ENCODE data around the gene MMAA.
"Not testable (repeated sequence)": the region's sequence is repeated elsewhere in the genome, so short reads cannot be mapped to it uniquely, and the experiment has no call there.

MMAA gene

DNA sequence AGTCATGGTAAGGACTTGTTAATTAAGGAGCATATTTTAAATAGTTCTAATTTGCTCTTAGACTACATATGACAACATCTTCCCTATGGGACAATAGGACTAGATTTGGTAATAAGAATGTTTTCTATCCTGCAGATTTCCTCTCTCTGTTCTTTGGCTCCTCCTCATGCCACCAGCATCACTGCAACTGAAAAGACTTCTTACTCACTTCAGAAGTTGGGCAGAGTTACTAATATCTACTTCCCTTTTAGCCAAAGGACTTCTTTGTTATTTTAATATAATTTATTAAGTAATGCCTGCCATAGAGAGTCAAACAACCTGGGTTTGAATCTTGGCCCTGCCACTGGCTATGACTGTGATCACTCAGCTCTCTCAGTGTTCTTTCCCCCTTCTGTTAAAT lies 16.4 kb downstream of the MMAA start:
- no peak for DNase-seq

DNA sequence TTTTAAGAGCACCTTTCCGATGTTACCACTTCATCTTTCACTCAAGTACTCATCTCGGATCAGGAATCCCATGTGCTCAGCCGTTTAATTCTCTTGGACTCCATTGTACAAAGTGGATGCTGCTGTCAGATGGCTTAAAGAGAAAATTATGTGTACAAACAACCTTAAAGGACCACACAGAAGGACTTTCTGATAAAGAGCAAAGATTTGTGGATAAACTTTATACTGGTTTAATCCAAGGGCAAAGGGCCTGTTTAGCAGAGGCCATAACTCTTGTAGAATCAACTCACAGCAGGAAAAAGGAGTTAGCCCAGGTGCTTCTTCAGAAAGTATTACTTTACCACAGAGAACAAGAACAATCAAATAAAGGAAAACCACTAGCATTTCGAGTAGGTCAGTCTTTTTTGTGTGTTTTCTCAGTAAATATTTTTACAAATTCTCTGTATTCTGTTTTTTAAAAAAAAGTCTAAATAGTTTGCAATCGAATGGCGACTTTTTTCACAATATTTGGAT lies 20.1 kb downstream of the MMAA start:
- no peak for DNase-seq

DNA sequence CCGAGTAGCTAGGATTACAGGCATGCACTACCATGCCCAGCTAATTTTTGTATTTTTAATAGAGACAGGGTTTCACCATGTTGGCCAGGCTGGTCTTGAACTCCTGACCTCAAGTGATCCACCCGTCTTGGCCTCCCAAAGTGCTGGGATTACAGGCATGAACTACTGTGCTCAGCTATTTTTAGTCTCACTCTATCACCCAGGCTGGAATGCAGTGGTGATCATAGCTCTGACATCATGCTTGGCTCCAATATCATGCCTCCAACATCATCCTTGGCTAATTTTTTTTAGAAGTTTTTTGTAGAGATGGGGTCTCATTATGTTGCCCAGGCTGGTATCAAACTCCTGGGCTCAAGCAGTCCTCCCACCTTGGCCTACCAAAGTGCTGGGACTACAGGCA lies 21.1 kb downstream of the MMAA start:
- not testable (repeated sequence) for DNase-seq

DNA sequence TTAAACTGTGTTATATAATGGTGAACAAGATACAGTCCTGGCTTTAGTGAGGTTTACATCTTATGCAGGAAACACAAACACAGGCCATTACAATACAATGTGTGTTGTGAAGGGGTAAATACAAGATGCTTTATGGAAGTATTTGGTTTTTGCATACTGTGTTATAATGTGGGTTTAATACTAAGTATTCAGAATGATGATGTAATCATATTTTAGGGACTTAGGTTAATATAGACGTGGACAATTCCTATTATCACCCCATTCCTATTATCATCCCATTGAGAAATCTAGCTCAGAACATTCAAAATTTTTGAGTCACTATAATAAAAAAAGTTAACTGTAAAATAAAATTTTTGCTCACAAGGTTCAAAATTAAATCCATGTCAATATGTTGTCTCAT lies 24.1 kb downstream of the MMAA start:
- DNase-seq: no peak

DNA sequence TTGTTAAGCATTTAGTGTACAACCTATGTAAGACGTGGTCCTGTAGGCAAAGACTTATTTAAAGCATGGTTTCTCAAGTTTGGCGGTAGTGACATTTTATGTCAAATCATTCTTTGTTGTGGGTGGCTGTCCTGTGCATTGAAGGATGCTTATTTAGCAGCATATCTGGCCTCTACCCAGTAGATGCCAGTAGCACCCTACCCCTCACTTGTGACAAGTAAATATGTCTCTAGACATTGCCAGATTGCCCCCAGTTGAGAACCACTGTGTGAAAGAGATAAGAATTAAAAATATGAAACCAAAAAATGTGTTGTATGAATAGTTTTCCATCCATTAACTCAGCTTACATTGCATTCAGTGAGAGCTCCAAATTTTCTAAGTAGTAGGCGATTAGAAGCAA lies 25.5 kb downstream of the MMAA start:
- DNase-seq: no peak

DNA sequence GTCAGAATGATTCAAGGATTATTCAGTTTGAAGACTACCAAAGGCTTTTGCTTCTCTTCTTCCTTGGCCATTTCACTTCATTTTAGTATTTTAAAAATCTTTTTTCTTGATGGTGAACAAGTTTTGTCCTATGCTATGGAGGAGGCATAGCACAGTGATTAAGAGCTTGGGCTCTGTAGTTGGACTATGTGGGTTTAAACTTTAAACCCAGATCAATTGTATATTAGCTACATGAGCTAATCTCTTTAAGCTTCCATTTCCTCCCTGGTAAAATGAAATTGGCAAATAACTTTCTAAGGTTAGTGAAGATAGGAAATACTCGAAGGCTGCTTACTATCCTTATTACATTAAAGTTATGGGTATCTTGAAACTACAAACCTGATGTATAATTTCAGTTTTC lies 37.0 kb downstream of the MMAA start:
- no peak for DNase-seq

DNA sequence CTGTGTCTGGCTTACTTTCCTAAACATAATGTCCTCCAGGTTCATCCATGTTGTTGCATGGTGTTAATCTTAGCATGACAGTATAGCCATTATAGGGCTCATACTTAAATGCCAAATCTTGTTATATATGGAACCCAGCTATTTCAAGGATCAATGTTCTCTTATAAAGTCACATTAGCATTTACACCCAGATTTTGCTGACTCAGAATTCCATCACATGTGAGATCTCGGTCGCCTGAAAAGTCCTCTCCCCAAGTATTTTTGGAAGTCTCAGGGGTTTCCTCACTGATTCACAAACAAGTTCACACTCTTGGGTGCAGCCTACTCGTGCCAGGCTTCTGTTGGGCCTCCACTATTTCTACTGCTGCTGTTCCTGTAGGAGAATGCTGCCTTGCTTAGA lies 40.9 kb downstream of the MMAA start:
- no peak for DNase-seq

DNA sequence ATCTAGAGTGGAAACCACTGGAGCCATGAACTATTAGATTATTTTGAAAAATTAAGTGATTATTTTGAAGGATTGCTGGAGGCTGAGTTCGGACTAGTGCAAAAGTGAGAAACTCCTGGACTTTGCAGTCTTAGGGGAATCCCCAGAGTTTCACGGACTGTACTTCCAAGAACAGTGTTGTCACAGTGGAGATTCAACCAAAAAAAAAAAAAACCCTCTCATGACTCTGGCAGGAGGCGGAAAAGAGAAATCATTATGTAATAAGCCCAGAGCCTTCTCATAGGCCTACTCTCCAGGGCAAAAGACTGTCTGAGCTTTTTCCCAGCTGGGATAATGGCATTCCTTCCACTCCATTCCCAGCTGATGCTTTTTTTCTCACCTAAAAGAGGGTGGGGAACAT lies 44.0 kb downstream of the MMAA start:
- no peak for DNase-seq

DNA sequence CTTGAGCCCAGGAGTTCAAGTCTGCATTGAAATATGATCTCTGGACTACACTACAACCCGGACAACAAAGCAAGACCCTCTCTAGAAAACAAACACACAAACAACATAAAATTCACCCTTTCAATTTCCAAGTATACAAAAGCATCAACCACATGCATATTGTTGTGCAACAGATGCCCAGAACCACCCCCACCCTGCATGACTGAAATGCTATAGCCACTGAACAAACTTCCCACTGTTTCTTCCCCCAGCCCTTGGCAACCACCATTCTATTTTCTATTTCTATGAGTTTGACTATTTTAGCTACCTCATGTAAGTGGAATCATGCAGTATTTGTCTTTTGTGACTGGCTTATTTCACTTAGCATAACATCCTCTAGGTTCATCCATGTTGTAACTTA lies 46.6 kb downstream of the MMAA start:
- no peak for DNase-seq

DNA sequence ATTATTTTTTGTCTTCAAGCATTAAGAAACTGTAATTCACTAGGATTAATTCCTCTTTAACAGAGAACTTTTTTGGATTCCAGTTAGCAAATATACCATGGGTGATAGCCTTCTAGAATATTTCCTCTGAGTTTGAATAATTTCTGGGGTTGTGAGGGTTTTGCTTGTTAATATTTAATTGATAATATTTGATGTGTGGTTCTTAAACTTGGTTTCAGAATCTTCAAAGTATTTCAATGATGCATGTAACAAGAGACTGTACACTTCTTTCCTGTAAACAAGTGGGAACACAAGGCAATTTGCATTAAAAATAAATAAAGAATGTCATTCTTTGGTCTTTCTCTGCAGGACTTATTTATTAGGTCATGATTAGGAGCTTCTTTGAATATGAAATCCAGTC lies 51.2 kb downstream of the MMAA start:
- DNase-seq: no peak

DNA sequence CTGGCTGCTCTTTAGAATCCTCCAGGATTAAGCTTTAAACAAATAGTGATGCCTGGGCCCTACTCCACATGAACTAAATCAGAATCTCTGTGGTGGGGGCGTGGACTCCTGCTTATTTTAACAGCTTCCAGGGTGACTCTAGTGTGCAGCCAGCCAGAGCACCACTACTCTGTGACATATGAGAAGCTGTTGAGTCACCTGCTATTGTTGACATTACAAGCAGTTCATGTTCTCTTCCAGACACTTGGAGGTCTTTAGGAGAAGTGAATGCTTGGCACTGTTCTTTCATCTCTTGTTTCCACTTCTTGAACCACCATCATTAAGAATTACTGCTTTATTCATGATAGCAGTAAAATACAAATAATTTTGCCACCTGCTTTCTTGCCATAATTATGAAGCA lies 60.3 kb downstream of the MMAA start:
- no peak for DNase-seq

DNA sequence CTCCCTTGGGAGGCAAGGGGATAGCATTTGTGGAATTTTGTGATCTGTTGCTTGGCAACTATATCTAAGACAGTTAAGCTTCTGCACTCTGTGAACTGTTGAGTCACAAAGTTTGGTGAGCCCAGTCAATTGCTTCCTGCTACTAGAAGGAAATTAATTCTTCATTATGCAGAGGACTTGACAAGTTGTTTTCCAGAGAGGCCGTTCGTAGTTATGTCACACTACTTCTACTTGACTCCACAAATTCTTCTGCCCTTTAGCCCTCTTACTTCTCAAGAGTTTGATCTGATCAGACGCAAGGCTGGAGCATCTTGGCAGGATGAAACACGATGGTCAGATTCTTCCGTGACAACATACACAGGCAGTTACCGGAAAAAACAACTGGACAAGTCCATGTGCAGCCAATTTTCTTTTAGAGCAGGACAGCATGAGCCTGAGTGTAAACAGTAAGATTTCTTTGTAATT lies 60.8 kb downstream of the MMAA start, which contains the start of gene C4orf51:
TSS of gene C4orf51 (plus strand) at position 156 of the 465 bp plus-strand sequence. CDS start at position 214, 58 bp downstream.
- no peak for DNase-seq

DNA sequence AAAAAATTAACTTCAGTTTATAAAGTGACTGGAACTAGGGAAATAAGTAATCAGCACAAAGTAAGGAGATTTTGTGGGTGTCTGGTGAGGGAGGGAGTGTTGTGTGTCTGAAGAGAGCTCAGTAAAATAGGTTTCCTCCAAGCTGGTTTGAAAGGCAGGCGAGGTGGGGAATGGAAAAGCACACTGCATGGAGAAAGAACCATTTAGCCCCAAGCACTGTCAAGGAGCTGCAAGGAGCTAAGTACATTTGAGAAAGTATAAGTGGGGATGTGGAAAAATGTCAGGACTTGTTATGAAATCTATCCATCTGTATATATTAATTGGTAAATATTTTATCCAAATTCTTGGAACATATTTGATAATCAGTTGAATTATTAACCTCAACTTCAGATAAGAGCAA lies 61.7 kb downstream of the MMAA start:
- no peak for DNase-seq

DNA sequence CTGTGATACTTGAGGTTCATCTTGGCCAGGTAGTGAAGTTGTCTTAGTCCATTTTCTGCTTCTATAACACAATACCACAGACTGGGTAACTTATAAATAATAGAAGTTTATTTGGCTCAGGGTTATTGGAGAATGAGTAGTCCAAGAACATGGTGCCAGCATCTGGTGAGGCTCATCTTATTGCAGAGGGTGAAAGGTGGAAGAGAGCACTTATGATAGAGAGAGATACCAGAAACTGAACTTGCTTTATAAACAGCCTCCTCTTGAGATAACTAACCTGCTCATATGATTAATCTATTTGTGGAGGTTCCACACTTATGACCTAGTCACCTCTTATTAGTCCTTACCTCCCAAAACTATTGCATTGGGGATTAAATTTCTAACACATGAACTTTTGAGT lies 62.3 kb downstream of the MMAA start:
- DNase-seq: no peak

DNA sequence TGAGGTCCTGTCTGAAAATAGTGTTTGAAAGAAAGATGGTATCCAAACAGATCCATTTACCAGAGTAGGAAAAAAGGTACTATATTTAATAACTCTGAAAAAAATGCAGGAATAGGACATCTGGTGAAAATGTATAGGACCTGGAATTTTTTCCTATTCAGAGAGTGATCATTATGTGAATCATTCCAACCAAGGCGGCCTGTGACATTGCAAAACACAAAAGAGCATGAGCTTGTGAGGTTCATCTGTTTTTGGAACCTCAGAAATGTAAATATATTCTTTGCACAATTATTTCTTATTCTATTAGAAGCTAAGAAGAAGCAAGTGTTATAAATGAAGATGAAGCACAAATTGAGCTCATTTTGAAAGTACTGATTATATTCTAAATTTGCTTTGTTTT lies 62.8 kb downstream of the MMAA start:
- no peak for DNase-seq

DNA sequence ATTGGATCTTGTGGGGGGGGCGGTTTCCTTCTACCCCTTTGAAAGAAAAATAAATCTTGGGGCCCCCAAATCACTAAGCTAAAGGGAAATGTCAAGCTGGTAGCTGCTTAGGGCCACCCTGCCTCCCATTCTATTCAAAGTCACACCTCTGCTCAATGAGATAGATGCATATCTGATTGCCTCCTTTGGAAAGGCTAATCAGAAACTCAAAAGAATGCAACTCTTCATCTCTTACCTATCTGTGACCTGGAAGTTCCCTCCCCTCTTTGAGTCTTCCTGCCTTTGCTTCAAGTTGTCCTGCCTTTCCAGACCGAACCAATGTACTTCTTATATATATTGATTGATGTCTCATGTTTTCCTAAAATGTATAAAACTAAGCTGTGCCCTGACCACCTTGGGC lies 67.8 kb downstream of the MMAA start:
- no peak for DNase-seq

DNA sequence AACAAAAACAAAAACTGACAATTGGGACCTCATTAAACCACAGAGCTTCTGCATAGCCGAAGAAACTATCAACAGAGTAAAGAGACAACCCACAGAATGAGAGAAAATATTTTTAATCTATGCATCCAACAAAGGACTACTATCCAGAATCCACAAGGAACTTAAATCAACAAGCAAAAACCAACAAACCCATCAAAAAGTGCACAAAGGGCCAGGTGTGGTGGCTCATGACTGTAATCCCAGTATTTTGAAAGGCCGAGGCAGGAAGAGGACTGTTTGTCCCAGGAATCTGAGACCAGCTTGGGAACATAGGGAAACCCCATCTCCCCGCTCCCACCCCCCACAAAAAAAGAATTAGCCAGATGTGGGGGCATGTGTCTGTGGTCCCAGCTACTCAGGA lies 71.4 kb downstream of the MMAA start:
- DNase-seq: no peak

DNA sequence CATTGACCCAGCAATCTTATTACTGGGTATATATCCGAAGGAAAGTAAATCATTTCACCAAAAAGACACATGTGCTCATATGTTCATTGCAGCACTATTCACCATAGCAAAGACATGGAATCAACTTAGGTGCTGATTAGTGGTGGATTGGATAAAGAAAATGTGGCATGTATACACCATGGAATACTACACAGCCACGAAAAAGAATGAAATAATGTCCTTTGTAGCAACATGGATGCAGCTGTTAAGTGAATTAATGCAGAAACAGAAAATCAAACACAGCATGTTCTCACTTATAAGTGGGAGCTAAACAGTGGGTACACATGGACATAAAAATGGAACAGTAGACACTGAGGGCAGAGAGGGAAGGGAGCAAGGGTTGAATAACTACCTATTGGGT lies 72.2 kb downstream of the MMAA start:
- not testable (repeated sequence) for DNase-seq

DNA sequence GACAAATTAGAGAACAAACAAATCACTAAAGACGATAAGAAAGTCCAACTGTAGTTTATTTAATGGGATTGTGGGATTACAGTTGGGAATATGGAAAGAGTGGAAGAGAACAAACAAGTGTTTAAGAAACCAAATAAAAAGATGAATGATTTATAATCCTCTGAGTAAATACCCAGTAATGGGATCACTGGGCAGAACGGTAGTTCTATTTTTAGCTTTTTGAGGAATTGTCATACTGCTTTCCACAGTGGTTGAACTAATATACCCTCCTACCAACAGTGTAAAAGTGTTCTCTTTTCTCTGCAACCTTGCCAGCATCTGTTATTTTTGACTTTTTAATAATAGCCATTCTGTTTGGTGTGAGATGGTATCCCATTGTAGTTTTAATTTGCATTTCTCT lies 75.7 kb downstream of the MMAA start:
- no peak for DNase-seq

DNA sequence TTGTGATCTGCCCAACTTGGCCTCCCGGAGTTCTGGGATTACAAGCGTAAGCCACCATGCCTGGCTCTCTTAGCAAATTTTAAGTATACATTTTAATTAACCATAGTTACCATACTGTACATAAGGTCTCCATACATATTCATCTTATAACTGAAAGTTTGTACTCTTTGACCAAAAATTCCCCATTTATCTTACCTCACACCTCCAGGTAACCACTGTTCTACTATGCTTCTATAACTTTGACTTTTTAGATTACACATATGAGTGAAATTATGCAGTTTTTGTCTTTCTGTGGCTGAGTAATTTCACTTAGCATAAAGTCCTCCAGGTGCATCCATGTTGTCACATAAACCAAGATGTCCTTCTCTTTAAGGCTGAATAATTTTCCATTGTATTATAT lies 78.1 kb downstream of the MMAA start:
- no peak for DNase-seq

DNA sequence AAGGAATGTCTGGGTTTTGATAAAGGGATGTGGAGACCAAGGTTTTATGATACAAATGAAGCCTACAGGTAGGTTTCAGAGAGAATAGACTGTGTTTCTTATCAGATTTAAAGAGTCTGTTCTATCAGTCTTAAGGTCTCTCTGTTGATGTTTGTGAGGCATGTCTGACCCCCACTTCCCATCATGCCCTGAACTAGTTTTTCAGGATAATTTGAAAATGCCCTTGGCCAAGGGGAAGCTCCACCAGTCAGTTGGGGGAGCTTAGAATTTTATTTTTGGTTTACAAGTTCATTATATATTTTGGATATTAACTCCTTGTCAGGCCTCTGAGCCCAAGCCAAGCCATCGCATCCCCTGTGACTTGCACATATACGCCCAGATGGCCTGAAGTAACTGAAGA lies 79.3 kb downstream of the MMAA start:
- DNase-seq: no peak

DNA sequence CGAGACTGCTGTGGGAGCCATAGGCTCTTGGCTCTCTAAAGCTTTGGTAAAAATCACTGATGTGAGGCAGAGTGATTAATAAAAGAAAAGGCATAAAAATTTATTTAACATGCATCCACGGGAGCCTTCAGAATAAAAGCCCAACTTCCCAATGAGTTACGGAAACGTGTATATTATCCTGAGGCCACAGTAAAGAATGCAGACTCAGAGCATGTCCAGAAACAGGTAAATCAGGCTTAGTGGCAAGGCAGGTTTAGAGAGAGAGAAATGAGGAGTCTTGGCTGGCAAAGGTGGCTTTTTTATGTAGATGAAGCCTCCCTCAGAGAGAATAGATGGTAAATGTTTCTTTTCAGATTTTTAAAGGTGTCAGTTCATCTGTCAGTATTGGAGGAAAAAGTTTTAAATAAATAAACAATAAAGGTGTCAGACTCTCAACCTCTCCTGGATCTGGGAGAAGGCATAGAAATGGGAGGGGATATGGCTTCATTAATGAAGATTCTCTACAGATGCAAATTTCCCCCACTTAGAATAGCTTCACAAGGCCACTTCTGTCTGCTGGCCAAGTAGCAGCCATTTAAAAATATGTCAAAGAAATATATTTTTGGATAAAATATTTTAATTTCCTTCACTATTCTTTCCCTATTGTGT lies 84.8 kb downstream of the MMAA start:
- no peak for DNase-seq

DNA sequence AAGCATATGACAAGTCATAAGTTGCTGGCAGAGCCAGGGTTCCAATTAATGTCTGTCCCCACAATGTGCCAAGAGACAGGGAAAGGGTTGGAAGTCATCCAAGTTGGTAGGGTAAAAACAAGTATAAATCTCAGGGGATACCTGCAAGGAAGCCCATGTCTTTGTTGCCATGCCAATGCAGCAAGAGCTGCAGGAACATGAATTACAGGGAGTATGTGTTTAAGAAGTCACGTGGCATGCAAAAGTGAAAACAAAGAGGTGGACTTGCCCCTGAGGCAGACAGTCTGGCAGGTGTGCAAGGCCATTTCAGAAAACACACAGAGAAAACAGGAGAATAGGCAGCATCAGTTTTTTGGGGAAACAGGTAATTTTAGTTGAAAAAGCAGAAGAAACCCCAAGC lies 90.2 kb downstream of the MMAA start:
- no peak for DNase-seq
